ENCODE data around the gene MICALL2.

GRCh38 chr7:1393421-1393820 is 65.8 kb downstream of the MICALL2 start:
- TF ChIP-seq CTCF (IDR thresholded peaks at IDR 0.05; ENCODE audit: low read depth, low read length, poor library complexity, severe bottlenecking) (no peak), EZH2phosphoT487 (IDR thresholded peaks at IDR 0.05; ENCODE audit: borderline replicate concordance, low read length) (no peak)
